Activated CD8-positive, alpha-beta memory T cell treated with anti-CD3 and anti-CD28 coated beads, Interleukin-2, amount 50 U/mL, for 4 hours (primary cell): Measurements from ENCODE around the gene TBC1D30.
A peak's percentile ranks its signal among the peaks of the same experiment; 100 is the strongest.
"Not testable (repeated sequence)": the region's sequence is repeated elsewhere in the genome, so short reads cannot be mapped to it uniquely, and the experiment has no call there.

Source experiments
- DNase-seq: peaks from one replicate; pipeline ENCODE4 v3.0.0-alpha.2; 2020

Gene TBC1D30

DNA sequence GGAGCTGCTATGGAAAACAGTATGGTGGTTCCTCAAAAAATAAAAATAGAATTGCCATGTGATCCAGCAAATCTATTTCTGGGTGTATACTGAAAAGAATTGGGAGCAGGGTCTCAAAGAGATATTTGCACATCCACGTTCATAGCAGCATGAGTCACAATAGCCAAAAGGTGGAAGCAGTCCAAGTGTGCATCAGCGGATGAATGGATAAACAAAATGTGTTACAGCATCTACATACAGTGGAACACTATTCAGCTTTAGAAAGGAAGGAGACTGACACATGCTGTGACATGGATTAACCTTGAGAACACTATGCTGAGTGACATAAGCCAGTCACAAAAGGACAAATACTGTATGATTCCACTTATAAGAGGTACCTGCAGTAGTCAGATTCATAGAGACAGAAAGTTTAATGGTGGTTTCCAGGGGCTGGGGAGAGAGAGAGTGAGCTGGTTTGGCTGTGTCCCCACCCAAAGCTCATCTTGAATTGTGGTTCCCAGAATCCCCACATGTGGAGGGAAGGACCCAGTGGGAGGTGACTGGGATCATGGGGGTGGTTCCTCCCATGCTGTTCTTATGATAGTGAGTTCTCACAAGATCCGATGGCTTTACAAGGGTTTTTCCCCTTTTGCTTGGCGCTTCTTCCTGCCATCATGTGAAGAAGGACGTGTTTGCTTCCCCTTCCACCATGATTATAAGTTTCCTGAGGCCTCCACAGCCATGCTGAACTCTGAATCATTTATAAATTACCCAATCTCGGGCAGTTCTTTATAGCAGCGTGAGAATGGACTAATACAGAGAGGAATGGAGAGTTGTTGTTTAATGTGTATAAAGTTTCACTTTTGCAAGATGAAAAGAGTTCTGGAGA, 17.6 kb upstream of the TBC1D30 start:
- DNase-seq: no peak

GRCh38 chr12:64808110-64808509, 16.3 kb upstream of the TBC1D30 start:
- DNase-seq: no peak

- no peak for DNase-seq
These were observed 13.6 kb upstream of the TBC1D30 start for GRCh38 chr12:64810831-64811230.

DNA sequence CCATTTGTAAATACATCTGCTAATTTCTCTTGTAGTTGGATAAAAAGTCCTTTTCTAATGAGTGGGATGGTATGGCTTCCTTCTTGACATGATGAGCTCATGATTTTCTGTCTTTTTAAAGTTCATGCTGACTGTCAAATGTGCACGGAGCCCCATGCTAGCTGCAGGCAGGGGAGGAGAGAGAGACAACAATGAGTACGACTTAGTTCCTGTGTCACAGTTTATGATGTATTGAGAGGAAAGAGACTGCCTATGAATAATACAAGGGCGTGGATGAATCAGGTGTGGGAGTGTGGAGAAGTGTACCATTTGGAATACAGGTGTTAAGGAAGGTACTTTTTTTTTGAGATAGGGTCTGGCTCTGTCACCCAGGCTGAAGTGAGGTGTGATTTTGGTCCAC, 10.7 kb upstream of the TBC1D30 start:
- no peak for DNase-seq

- DNase-seq: no peak
These were observed 10.0 kb upstream of the TBC1D30 start for GRCh38 chr12:64814432-64814831.

- DNase-seq: no peak
These were observed 4.5 kb upstream of the TBC1D30 start for GRCh38 chr12:64819816-64820402.

- DNase-seq: no peak
These were observed 3.9 kb upstream of the TBC1D30 start for GRCh38 chr12:64820593-64820992.

GRCh38 chr12:64821116-64821630, 3.3 kb upstream of the TBC1D30 start:
- DNase-seq: no peak

GRCh38 chr12:64824130-64824499, 332 bp upstream of the TBC1D30 start:
- no peak for DNase-seq

GRCh38 chr12:64825143-64826021, 935 bp downstream of the TBC1D30 start:
- DNase-seq: no peak

- DNase-seq: peak; percentile 30
These were observed 1.8 kb downstream of the TBC1D30 start for GRCh38 chr12:64826234-64826633.

DNA sequence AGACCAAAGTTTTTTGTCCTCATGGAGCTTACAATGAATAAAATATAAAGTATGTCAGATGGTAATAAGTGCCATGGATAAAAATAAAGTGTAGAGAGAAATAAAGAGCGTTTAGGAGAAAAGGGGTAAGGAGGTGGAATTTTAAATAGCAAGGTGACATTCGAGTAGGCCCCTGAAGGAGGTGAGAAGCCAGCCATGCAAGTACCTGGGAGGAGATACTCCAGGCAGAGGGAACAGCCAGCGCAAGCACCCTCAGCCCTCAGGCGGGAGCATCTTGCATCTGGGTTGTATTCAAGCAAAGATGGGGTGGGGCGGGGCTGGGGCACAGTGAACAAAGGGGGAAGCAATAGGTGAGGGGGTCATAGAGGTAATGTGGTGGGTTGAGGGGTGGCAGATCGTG, 4.3 kb downstream of the TBC1D30 start:
- no peak for DNase-seq

DNA sequence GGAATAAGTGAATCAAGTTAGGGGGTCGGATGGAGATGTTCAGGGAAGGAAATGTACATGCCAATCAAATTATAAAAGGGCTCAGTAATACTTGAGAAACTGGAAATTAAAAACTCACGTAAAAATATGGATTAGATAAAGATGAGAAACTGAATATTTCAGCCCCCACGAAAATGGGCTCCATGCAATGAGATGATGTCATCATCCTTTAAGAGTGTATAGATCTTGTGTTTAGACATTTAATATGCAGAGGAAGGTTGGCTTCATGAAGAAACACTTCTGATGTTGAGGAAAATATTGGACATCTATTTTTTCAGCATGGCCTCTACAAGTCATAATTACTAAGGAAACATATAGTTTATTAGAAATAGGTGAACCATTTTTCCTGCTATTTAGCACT, 9.5 kb downstream of the TBC1D30 start:
- DNase-seq: no peak

GRCh38 chr12:64835901-64836300, 11.5 kb downstream of the TBC1D30 start:
- no peak for DNase-seq

GRCh38 chr12:64836856-64837255, 12.4 kb downstream of the TBC1D30 start:
- no peak for DNase-seq

GRCh38 chr12:64837427-64837826, 13.0 kb downstream of the TBC1D30 start:
- DNase-seq: no peak

GRCh38 chr12:64840119-64840518, 15.7 kb downstream of the TBC1D30 start:
- no peak for DNase-seq

DNA sequence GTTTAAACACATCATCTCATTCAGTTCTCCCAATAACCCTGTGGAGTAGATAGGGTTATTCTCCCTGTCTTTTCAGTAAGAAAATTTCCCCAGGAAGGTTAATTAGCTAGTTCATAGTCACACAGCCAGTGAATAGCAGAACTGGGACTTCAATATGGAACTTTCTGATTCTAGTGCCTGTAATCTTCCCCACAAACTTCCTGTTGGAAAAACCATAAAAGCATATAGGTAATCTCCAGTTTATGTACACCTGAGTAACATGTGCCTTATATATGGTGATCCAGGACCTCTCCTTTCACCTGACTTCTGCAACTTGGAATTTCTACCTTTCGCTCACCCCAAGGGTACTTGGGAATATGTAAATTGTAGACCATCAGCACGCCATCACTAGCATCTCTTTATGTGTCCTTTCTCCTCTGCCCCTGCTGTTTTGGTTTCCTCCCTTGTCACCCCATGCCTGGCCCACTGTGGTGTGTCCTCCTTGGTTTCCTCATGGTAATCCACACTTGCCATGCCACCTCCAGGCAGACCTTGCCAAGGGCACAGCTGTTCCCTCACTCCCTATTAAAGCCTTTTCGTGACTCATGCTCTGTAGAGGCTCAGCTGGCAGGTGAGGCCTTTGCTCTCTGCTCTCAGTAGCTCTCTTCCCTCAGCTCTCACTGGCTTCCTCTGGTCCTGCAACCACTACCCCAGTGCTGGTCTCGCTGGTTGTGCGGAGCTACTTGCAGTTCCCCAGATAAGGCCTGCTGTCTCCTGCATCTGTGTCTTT, 16.7 kb downstream of the TBC1D30 start:
- no peak for DNase-seq

- DNase-seq: not testable (repeated sequence)
These were observed 24.0 kb downstream of the TBC1D30 start for GRCh38 chr12:64848409-64848808.

GRCh38 chr12:64858882-64859605, 34.6 kb downstream of the TBC1D30 start:
- no peak for DNase-seq

DNA sequence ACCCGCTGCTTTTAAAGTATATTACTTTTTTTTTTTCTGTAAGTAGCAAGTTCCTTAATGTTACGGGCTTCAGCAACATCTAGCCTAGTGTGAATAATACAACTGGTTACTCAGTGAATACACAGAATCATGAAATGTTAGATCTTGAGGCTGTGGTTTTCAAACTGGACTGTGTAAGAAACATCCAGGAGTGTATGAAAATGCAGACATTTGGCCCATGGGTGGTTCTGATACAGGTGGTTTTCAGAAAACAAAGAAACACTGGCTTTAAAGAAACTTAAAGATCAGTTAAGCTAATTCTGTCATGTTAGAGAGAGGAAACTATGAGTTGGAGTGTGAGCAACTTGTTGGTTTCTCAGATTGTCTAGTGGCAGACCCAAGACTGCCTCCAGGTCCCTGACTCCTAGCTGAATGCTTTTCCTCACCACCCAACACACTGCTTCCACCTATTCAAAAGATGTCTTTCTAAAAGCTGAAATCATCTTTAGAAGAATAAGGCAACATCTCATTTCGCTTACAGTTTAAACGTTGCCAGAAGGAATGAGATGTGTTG, 36.1 kb downstream of the TBC1D30 start:
- no peak for DNase-seq

GRCh38 chr12:64864319-64864718, 39.9 kb downstream of the TBC1D30 start:
- DNase-seq: no peak
